Motor neuron (in vitro differentiated cells): ENCODE data around the gene RPS8. TPM values are rescaled to one million over a fixed set of nuclear protein-coding genes. Genes with fewer than 3 reads are reported as not detected.
A peak's percentile ranks its signal among the peaks of the same experiment; 100 is the strongest.
"Not testable (repeated sequence)": the region's sequence is repeated elsewhere in the genome, so short reads cannot be mapped to it uniquely, and the experiment has no call there.

Experiments
- ATAC-seq, 8 experiments: fragments of 200-7000 bp; cut with Tn5 transposase; replicated peaks in 6 of 8; 2 replicates each; pipeline ENCODE4 v1.8.0; 2021; ENCODE audit warnings: mild to moderate bottlenecking in 8 of 8, moderate library complexity in 8 of 8
- H3K27ac ChIP-seq, 2 donors: fragments of 250-450 bp; sonication (Bioruptor Pico); 2 replicates each; pipeline ENCODE4 v1.9.0; 2021; ENCODE audit warnings: antibody characterized with exemption in 2 of 2, mild to moderate bottlenecking in 2 of 2, moderate library complexity in 1 of 2
- H3K4me1 ChIP-seq, 2 donors: fragments of 250-450 bp; sonication (Bioruptor Pico); replicated peaks in 1 of 2; 2 replicates each; pipeline ENCODE4 v1.6.1; 2021; ENCODE audit warnings: antibody characterized with exemption in 2 of 2, mild to moderate bottlenecking in 2 of 2, moderate library complexity in 1 of 2
- H3K4me3 ChIP-seq, 5 donors: fragments of 250-450 bp; sonication (Bioruptor Pico); 2 replicates each; pipeline ENCODE4 v1.9.0; 2021; ENCODE audit warnings: antibody characterized with exemption in 5 of 5, mild to moderate bottlenecking in 5 of 5, moderate library complexity in 4 of 5
- WGBS, 10 experiments: fragments of 450-650 bp; shearing (Covaris generic); methylation state at CpG; one replicate each; pipeline ENCODE4 v1.0.0; 2022; 5-methylcytosine and 5-hydroxymethylcytosine counted together
- in situ Hi-C, 9 experiments: fragments of 400-800 bp; cut with MboI; loops; one replicate each; pipeline ENCODE4 v1.15.0; 2021; ENCODE audit warnings: low sequenced_read_pairs in 9 of 9, low pct_unique_long_range_greater_than_20kb in 2 of 9; ENCODE audit not compliant: unreplicated experiment in 9 of 9
- total RNA-seq, 8 experiments: library from RNA; unstranded; fragments of 300-600 nt; gene quantifications; 2 replicates each; pipeline versions ENCODE4 v1.2.3 to v1.2.4, GENCODE V29; 2022

RPS8 gene
- total RNA-seq, 8 experiments from 2014 or later = 2,114 to 6,000 (median 3,055) TPM

DNA sequence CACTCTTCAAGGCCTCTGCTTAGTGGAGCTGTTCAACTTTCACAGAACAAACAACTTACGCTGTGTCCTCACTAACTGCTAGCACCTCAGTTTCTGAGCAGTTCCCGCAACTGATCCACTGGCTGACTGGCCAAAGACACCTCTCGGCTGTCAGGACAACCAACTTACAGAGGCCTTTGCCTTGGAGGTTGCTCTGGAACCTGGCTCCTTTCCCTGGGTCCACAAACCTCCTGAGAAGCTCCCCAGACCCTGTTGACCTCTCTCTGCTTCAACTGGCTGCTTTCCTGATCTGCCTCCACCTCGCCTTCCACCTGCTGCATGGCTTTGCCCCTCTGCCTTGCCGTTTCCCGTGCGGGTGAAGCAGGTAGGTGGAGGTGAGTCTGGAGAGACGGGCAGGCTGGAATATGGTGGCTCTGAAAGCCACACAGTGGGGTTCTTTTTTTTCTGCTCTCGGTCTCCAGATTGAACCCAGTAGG is 45.9 kb downstream of the RPS8 start:
- in situ Hi-C loops = no loop called here
- peaks cover 4 to 14% of the 10 kb centered on the region in 2 donors for H3K4me1 ChIP-seq
- H3K4me3 ChIP-seq = no peak overlapping the region
- WGBS, 10 experiments = 93 to 100% (median 97%) methylated on average over 2 to 9 of the region's 9 CpGs; no CpG with 5 or more reads in 4 of the 10 experiments
- no peak overlapping the region for H3K27ac ChIP-seq
- ATAC-seq = no peak

DNA sequence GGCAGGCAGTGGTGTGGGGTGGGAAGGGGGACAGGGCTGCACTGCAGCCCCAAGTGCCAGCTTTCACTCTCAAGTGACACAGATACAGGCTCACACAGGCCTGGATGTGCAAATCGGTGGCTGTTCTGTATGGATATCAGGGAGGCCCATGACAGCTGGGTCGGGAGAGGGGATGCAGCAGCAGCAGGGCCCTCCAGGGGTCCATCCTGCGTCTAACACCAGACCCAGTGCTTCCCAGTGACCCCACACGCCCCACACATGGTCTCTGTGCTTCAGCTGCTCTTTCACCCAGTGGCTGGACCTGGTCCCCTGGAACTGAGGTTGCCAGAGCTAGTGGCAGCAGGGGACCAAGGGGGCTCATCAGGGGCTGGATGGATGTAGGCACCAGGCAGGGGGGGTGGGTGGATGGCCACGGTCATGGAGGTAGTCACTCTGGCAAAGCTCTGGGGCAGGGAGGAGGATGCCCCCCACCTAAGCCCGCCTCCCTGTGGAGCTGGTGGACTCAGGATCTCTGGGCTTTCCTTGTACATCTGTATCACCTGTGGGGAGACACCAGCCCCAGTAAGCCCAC is 46.9 kb downstream of the RPS8 start:
- no peak overlapping the region for H3K27ac ChIP-seq
- 57 to 83% (median 72%) methylated on average over 2 to 3 of the region's 6 CpGs; no CpG with 5 or more reads in 6 of the 10 experiments for WGBS, 10 experiments
- H3K4me1 ChIP-seq = peaks cover 4 to 14% of the 10 kb centered on the region in 2 donors
- ATAC-seq = no peak
- in situ Hi-C loops = no loop called here
- no peak overlapping the region for H3K4me3 ChIP-seq

DNA sequence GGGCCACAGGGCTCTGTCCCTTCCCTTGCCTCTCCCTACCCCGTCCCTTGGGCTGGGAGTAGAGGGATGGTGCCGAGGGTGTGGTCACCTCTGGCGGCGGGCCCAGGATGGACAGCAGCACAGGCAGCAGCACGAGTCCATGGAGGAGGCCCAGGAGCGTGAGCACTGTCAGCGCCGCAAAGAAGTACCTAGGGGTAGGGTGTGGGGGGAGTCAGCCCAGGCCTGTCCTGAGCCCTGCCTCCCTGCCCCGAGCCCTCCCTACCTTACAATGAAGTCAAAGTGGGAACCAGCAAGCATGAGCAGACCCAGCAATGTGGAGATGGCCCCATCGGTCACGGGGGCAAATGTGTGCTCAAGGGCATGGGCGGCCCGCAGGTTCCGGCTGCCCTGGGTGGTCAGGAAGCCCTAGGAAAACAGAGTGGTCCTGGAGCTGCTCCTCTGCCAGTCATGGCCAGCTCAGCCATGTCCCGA is 47.7 kb downstream of the RPS8 start:
- peak in 2 of 8 experiments; percentile 0 to 4 for ATAC-seq
- H3K4me1 ChIP-seq = peaks cover 4 to 14% of the 10 kb centered on the region in 2 donors
- H3K27ac ChIP-seq = no peak overlapping the region
- WGBS, 10 experiments = 80 to 100% (median 95%) methylated on average over 1 to 5 of the region's 15 CpGs; no CpG with 5 or more reads in 5 of the 10 experiments
- in situ Hi-C loops = no loop called here
- H3K4me3 ChIP-seq = no peak overlapping the region

DNA sequence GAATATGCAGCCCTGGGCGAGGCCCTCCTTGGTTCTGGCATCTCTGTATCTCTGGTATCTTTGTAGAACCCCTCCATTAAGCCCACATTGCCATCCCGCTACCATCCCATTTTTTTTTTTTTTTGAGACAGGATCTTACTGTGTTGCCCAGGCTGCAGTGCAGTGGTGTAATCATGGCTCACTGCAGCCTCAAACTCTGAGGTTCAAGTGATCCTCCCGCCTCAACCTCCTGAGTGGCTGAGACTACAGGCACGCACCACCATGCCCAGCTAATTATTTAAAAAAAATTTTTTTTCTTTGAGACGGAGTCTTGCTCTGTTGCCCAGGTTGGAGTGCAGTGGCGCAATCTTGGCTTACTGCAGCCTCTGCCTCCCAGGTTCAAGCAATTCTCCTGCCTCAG is 49.1 kb downstream of the RPS8 start:
- H3K4me3 ChIP-seq, H3K4me1 ChIP-seq, H3K27ac ChIP-seq, ATAC-seq, in situ Hi-C loops: not testable (repeated sequence)
- WGBS, 10 experiments = 73 to 100% (median 94%) methylated on average over 1 to 6 of the region's 6 CpGs; no CpG with 5 or more reads in 2 of the 10 experiments

DNA sequence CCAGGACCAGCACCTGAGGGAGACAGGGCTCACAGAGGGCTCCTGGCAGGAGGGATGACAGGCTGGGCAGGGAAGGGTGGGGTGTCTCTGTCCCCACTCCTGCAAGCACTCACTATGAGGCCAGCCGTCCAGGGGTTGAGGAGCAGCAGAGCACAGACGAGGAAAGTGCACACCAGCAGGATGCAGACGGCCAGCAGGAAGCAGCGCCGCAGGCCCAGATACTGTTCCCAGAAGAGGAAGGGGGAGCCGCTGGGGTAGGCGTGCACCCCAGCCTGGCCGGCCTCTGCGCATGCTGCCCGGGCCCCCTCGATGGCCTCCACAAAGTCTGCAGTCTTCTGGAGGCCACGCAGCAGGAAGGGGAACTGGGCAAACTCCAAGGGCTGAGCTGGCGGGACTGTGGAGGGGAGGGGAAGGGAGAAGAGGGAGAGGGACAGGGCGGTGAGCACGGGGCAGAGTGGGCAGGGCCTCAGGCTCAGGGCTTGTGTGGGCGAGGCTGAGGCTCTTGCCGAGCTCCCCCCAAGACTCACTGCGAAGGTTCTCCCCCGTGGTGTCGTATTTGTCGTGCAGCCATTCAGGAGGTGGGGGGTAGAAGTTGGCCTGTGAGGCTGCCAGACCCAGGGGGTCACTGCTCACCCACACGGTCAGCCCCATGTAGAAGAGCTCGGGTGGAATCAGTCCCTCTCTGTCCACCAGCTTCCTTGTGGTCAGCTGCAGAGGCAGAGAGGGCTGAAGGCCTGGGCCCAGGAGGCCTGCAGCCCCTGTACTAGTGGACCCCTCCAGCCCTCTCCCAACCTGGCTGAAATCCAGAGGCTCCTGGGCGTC is 51.2 kb downstream of the RPS8 start:
- WGBS, 10 experiments = 39 to 100% (median 85%) methylated on average over 1 to 11 of the region's 24 CpGs; no CpG with 5 or more reads in 4 of the 10 experiments
- Histone ChIP-seq H3K4me1 (peaks cover 0 to 3% of the 10 kb centered on the region in 2 donors), H3K4me3 (no peak overlapping the region), H3K27ac (no peak overlapping the region)
- in situ Hi-C loops = loop anchor here in 3 of 9 experiments (25.0 kb wide), 3 partner anchors 161 to 486 kb away; partner anchors contain the start of genes EIF2B3 (in 1 of the 3), HECTD3 (in 1 of the 3) and UROD (in 1 of the 3)
- peak in 5 of 8 experiments; percentile 11 to 55 (median 21) for ATAC-seq

DNA sequence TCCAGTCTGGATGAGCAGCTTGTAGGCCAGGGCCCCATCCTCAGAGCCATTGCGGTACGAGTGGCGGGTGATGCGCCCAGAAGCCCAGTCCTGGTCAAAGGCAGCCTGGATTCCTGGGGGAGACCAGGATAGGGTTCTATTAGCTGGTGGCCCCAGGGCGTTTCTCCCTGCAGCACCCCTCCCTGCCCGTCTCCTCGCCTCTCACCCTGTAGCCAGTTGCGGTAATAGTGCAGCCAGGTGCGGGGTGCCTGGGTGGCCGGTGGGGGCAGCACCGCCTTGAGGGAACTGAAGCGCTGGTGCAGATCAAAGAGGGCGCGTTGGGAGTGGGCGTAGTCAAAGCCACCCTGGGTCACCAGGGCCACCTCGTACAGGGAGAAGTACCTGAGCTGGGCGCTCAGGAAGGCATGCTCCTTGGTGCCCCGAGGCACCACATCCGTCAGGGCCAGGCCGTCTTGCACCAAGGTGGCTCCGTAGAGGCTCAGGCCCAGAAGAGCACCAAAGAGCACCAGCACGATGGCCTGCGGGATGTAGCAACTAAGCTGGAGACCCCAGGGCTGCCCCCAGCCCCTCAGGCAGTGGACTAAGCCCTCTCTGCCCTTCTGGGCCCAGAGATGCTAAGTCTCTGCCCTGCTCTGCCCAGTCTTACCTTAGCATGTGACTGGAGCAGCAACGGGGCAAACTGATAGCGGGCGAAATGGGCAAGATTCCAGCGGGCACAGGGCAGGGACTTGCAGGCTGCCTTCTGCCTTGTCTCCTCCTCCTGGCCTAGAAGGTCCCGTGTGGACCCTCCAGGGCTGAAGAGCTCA is 52.1 kb downstream of the RPS8 start:
- peak in 3 of 8 experiments; percentile 1 to 7 (median 5) for ATAC-seq
- WGBS, 10 experiments = 80 to 100% (median 93%) methylated on average over 1 to 14 of the region's 28 CpGs; no CpG with 5 or more reads in 2 of the 10 experiments
- Histone ChIP-seq H3K27ac (no peak overlapping the region), H3K4me1 (peaks cover 0 to 3% of the 10 kb centered on the region in 2 donors), H3K4me3 (no peak overlapping the region)
- in situ Hi-C loops = loop anchor here in 3 of 9 experiments (25.0 kb wide), 3 partner anchors 160 to 485 kb away; partner anchors contain the start of genes EIF2B3 (in 1 of the 3), HECTD3 (in 1 of the 3) and UROD (in 1 of the 3)

DNA sequence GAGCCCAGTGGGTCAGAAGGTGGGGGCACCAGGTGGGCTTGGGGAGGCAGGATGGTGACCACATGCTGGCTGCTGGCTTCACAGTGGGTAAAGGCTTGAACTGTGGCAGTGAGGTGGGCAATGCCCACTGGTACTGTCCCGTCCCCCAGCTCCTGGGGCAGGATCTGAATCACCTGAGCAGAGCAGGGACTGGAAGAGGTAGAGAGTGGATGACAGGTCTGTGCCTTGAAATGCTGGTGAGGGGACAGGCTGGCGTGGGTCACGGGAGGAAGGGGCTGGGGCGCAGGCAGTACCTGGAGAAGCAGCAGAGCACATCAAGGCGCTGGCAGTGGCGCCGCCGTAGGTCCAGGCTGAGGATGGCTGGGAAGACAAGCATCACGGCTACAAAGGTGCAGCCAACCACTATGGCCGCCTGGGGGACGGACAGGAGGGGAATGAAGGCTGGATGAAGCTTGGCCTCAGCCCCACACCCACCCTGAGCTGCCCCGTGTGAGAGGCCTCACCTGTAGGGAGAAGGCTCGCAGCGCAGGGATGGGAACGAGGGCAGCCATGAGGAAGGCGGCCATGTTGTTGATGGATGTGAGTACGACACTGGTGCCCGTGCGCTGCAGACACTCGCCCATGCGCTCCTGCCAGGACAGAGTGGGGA is 52.8 kb downstream of the RPS8 start:
- no peak overlapping the region for H3K4me3 ChIP-seq
- no peak overlapping the region for H3K27ac ChIP-seq
- H3K4me1 ChIP-seq = peaks cover 0 to 3% of the 10 kb centered on the region in 2 donors
- ATAC-seq = peak in 1 of 8 experiments; percentile 10
- 85 to 100% (median 93%) methylated on average over 1 to 12 of the region's 21 CpGs; no CpG with 5 or more reads in 5 of the 10 experiments for WGBS, 10 experiments
- in situ Hi-C loops = loop anchor here in 3 of 9 experiments (25.0 kb wide), 3 partner anchors 159 to 484 kb away; partner anchors contain the start of genes EIF2B3 (in 1 of the 3), HECTD3 (in 1 of the 3) and UROD (in 1 of the 3)

Other genes with a start within 250 kb of the RPS8 start
- 10 to 100 TPM in 5 of 8 experiments, 1 to 10 TPM in 3; 6.8 to 11.4 (median 10.6) TPM for gene TMEM53, start 101.1 kb upstream of the RPS8 start, total RNA-seq
- gene ARMH1, start 100.8 kb upstream of the RPS8 start, total RNA-seq = 10 to 100 TPM in 2 of 8 experiments, 1 to 10 TPM in 6; 3.4 to 20.8 (median 6.0) TPM
- gene RNU5D-1, start 44.4 kb upstream of the RPS8 start, total RNA-seq = under 1 TPM in 4 of 8 experiments, not detected in 4; under 0.01 TPM
- 10 to 100 TPM in 3 of 8 experiments, 1 to 10 TPM in 4, under 1 TPM in 1; 0.61 to 92.3 (median 4.9) TPM for gene KIF2C, start 35.7 kb upstream of the RPS8 start, total RNA-seq
- under 1 TPM in 7 of 8 experiments, not detected in 1; 0.13 to 0.95 (median 0.27) TPM for gene BEST4, start 12.6 kb downstream of the RPS8 start, total RNA-seq
- 10 to 100 TPM; 17.4 to 48.5 (median 28.3) TPM for gene PLK3, start 24.8 kb downstream of the RPS8 start, total RNA-seq
- gene DYNLT4, start 31.8 kb downstream of the RPS8 start, total RNA-seq = 1 to 10 TPM in 2 of 8 experiments, under 1 TPM in 5, not detected in 1; 0.22 to 1.5 (median 0.73) TPM
- 10 to 100 TPM in 2 of 8 experiments, 1 to 10 TPM in 5, under 1 TPM in 1; 0.60 to 18.5 (median 6.0) TPM for gene BTBD19, start 33.0 kb downstream of the RPS8 start, total RNA-seq
- gene PTCH2, start 67.7 kb downstream of the RPS8 start, total RNA-seq = 1 to 10 TPM in 7 of 8 experiments, under 1 TPM in 1; 0.81 to 3.0 (median 2.2) TPM
- gene EIF2B3, start 211.1 kb downstream of the RPS8 start, total RNA-seq = 10 to 100 TPM; 31.2 to 58.2 (median 41.7) TPM
- 10 to 100 TPM; 12.1 to 33.9 (median 23.3) TPM for gene HECTD3, start 235.8 kb downstream of the RPS8 start, total RNA-seq
- 100 to 1,000 TPM in 4 of 8 experiments, 10 to 100 TPM in 4; 60.9 to 229 (median 99.3) TPM for gene UROD, start 236.7 kb downstream of the RPS8 start, total RNA-seq